Hepatic stellate cell (primary cell): ENCODE data around the gene SDF2.
A peak's percentile ranks its signal among the peaks of the same experiment; 100 is the strongest.
"Not testable (repeated sequence)": the region's sequence is repeated elsewhere in the genome, so short reads cannot be mapped to it uniquely, and the experiment has no call there.

ENCODE experiments used
- DNase-seq: peaks from one replicate; pipeline ENCODE4 v3.0.0; 2011; ENCODE audit warnings: low spot score

Gene SDF2

DNA sequence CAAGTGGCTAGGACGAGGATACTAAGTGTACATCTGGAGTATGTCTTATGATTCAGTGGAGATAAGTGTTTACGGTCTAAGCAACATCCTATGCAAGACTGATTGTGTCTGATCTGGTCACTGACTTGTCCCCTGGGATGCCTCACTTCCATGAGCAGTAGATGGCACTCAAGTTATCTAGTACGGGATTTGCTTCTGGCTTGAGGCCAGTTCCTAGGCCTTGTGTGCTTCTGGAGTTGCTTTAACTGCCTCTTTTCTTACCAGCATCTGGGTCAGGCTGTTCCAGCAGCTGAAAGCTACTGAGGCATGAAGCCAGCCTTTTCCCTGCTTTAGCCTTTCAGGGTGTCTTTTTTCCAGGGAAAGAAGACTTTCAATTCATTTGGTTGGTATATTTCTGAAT, 23.3 kb upstream of the SDF2 start:
- no peak for DNase-seq

DNA sequence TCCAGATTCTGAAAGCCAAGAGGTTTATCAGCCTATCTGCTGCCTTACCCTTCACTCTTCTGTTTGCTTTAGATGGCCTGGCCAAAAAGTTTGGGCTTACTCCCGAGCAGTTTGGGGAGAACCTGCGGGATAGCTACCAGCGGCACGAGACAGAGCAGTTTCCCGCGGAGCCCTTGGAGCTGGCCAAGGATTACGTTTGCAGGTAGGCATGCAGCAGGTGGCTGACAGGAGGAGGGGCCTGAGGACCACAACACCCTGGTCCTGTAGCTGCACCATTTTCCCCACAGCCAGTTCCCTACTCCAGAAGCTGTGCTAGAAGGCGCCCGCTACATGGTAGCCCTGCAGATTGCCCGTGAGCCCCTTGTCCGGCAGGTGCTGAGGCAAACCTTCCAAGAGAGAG, 20.9 kb upstream of the SDF2 start:
- DNase-seq = no peak

DNA sequence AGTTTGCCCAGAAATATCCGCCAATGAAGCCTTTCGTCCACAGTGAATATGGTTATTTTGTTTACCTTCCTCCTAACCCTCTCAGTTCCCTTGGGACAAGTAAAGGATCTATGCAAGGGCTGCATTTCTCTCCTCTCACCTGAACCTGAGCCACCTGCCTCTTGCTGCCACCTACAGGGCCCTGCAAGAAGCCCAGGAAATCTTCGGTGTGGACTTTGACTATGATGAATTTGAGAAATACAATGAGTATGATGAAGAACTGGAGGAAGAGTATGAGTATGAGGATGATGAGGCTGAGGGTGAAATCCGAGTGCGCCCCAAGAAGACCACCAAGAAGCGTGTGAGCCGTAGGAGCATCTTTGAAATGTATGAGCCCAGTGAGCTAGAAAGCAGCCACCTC, 14.3 kb upstream of the SDF2 start:
- DNase-seq = no peak

DNA sequence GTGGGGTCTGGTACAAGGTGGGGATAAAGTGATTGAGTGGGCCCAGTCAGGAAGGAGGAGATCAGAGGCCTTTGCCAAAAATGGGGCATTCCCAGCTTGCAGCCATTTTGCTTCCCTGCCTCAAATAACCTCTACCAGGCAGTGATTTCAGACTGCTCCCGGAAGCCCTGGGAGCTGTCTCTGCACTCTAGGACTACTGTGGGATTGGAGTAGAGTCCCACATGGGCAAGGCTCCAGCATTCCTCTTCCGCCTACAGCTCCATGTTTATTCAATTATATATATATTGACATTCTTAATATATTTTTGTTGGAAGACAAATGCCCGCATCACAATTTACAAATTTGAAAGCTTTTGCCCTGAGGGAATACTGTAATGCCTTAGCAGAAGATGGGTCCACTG, 13.8 kb upstream of the SDF2 start:
- DNase-seq = no peak

DNA sequence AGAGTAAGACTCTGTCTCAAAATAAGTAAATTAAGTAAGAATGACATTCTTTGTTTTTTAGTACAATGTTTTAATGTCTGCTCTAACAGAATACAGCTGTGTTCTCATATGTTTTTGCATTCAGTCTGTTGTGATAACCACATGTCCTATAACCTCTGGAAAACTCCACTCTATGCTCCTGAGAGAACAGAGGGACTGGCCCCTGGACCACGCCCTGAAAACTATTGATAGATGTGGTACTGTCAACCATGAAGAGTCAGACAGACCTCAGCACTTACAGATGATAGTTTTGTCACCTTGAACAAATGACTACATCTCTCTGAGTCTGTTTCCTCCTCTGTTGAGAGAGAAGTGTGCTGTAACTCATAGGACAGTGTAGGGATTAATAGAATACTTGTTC, 8.2 kb upstream of the SDF2 start:
- DNase-seq = no peak

DNA sequence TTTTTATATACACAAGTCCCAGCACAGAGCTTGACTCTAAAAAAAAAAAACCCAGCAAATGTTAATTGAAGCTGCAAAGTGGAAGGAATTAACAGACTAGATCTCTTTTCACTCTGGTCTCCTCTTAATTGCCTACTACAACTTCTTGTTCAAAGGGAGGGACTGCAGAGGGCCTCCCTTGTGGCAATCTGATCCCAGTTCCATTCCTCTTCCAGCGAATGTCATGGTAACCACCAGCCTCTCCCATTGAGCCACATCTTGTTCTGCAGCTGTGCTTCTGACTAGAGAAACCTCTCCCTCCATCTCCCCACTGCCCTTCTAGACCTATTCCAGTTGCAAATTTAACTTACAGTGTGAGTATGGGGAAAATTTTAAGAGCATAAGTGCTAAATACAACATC, 6.2 kb upstream of the SDF2 start:
- DNase-seq = no peak

DNA sequence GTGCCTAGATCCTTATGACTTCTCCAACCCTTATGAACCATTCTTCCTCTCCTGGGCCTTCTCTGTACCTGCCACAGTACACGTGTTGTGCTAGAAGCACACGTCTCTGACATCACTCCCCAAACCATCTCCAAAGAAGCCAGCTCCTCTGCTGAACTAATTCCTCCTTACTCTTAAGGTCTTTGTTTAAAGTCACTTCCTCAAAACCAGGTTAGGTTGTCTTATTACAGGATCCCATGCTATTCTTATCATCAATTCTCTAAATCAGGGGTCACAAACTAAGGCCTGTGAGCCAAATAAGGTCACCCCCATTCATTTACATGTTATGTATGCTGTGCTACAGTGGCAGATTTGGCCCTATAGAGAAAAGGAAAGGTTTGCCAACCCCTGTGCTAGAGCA, 4.3 kb upstream of the SDF2 start:
- DNase-seq = no peak

DNA sequence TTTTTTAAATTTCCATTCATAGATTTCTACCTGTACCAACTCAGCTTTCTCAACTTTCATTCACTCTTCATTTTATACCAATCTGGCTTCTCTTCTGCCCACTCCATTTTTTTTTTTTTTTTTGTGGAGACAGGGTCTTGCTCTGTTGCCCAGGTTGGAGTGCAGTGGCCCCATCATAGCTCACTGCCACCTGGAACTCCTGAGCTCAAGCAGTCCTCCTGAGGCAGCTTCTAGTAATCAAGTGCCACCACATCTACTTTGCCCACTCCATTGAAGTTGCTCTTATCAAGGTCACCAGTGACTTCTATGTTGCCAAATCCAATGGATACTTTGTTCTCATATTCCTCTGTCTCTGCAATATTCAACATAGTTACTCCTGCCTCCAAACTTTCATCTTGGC, 2.0 kb upstream of the SDF2 start:
- no peak for DNase-seq

DNA sequence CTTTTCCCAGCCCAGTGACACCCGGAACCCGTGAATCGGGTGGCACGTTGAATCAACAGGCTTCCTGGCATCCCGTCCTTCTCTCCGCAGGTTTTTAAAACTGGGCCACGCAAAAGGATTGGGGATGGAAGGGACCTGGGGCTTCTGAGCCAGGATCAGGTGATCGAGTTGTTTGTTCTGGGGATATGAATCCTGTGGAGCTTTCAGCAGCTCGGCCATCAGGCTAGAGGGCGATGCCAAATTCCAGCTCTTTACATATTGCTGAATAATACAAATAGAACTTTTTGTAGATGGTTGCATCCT, 772 bp upstream of the SDF2 start:
- DNase-seq = no peak

DNA sequence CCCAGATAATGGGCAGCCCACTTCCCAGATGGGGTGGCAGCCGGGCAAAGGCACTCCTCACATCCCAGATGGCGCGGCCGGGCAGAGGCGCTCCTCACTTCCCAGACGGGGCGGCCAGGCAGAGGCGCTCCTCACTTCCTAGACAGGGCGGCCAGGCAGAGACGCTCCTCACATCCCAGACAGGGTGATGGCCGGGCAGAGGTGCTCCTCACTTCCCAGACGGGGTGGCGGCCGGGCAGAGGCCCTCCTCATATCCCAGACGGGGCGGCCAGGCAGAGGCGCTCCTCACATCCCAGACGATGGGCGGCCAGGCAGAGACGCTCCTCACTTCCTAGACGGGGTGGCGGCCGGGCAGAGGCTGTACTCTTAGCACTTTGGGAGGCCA, 2.2 kb downstream of the SDF2 start:
- not testable (repeated sequence) for DNase-seq

DNA sequence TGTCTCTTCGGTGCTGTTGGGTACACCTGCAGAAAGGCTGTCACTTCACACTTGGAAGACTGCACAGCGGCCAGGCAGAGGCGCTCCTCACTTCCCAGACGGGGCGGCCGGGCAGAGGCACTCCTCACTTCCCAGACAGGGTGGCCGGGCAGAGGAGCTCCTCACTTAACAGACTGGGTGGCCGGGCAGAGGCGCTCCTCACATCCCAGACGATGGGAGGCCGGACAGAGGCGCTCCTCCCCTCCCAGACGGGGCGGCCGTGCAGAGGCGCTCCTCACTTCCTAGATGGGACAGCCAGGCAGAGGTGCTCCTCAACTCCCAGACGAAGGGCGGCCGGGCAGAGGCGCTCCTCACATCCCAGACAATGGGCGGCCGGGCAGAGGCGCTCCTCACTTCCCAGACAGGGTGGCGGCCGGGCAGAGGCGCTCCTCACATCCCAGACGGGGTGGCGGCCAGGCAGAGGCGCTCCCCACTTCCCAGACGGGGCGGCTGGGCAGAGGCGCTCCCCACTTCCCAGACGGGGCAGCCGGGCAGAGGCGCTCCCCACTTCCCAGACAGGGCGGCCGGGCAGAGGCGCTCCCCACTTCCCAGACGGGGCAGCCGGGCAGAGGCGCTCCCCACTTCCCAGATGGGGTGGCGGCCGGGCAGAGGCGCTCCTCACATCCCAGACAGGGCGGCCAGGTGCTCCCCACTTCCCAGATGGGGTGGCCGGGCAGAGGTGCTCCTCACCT, 2.8 kb downstream of the SDF2 start:
- DNase-seq = not testable (repeated sequence)

DNA sequence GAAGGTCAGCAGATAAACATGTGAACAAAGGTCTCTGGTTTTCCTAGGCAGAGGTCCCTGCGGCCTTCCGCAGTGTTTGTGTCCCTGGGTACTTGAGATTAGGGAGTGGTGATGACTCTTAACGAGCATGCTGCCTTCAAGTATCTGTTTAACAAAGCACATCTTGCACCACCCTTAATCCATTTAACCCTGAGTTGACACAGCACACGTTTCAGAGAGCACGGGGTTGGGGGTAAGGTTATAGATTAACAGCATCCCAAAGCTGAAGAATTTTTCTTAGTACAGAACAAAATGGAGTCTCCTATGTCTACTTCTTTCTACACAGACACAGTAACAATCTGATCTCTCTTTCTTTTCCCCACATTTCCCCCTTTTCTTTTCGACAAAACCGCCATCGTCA, 3.4 kb downstream of the SDF2 start:
- not testable (repeated sequence) for DNase-seq

DNA sequence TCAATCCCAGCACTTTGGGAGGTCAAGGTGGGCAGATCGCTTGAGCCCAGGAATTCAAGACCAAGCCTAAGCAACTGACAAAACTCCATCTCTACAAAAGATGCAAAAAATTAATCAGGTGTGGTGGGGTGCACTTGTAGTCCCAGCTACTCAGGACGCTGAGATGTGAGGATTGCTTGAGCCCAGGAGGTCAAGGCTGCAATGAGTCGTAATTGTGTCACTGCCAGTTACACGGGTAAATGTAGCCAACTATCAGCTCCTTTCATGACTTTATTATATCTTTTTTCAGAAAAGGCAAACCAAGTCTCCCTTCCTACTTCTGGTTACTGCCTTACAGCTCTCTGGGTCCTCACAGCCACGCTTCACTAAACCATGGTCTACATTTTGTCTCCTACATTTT, 4.0 kb downstream of the SDF2 start:
- DNase-seq = no peak

DNA sequence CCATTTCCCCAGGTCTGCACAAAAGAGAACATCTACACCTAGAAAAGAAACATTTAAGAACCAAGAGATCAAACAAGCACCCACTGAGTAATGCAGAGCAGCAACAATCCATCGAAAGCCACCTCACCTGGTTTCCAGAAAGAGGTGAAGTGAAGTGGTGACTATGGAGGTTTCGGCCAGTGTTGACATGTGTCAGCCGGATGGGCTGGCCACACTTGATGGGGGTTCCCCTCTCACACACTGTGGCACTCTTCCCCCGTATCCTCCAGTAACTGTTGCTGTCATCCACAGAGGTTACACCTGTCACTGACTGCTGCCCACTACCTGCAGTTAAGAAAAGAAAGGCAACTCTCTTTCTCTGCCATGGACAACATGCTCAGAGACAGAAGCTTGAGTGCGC, 6.5 kb downstream of the SDF2 start:
- no peak for DNase-seq

DNA sequence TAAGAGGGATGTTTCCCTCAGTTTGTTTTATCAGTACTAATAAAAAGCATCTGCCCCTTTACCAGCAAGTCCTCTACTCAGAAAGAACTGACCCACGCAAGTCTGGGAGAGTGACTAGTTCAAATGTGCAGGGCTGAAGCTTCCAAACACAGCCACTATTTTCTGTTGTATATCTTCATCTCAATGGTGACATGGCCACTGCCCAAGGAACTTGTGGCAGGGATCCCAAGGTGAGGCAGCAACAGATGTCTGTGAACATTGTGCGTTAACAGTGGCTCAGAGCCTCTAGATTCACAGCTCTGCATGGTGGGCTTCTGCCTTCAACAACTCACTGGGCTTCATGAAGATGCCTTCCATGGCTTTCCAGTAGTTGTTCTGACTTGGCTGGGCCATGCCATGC, 13.0 kb downstream of the SDF2 start:
- DNase-seq = no peak

DNA sequence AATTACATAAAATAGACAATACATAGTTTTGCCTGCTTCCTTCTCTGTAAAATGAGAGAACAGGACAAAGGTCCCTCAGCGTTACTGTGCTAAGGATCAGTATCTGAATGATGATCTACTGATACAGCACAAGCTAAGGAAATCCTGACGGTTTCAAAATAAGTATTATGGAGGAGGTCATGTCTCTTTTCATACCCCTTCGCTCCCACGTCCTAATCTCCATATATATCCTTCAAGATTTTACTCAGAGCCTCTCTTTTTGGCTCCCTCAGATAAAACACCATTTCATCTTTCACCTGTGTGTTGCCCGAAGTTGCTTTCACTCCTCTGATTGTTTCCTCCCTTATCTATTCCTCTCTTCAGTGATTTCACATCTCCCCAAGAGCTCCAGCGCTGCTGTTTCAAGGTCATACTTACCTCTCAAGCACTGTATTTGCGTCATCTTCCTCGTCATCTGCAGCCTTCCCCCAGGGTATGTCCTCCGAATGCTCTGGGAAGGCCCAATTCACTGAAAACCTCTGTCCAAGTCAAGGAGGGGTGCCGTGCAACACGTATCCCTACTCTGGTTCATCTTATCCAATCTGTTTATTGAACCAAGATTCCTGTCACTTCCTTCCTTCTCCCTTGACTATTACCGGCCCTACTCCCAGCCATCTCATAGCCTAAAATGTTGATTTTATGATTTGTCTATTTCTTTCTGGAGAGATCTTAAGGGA, 15.5 kb downstream of the SDF2 start:
- DNase-seq = no peak

DNA sequence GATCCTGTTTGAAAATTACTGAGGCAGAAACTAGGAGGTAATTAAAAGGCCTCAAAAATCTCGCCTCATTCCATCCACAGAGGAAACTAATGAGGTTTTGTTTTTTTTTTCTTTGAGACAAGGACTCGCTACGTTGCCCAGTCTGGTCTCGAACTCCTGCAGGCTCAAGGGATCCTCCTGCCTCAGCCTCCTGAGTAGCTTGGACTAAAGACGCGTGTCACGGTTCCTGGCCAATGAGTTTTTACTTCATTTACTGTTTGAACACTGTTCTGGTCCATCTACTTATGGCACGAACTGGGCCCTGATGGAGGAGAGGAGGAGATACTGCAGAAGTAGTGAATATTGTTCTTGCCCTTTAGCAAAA, 16.1 kb downstream of the SDF2 start:
- DNase-seq = no peak

DNA sequence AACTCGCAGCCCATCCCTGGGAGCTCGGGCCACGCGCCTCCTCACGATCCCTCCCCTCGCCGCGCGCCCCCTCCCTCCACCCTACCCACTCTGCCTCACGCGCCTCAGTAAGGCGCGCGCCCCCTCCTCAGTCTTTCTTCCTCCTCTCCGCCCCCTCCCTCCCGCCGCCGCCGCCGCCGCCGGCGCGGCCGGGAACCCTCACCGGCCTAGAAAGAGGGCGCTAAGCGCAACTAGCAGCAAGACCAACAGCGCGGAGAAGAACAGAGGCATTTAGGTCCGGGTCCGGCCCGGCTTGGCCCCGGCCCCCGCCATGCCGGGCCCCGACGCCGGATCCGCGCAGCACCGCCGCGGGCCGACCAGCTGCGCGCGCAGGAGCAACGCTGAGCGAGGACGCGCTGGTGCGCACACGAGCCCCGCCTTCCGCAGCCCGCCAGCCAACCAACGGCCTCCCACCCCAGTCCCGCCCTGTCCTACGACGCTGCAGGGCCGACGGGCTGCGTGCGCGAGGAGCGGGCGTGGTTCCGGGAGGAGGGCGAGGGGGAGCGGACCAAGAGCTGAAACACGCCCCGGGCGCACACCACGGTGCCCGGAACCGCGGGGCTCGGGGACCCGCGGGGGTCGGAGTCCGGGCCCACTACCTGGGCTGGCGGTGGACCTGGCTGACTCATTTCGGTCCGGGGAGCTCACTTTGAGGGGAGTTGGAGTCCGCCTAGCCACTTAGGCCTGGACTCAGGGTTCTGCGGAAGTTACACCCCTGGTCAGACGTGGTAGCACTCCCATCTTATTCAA, 16.7 kb downstream of the SDF2 start, which contains the start of gene BLTP2:
TSS of gene BLTP2 (minus strand) at position 372 of the 789 bp plus-strand sequence. CDS start at position 270, 102 bp downstream.
- DNase-seq = peak; percentile 98

DNA sequence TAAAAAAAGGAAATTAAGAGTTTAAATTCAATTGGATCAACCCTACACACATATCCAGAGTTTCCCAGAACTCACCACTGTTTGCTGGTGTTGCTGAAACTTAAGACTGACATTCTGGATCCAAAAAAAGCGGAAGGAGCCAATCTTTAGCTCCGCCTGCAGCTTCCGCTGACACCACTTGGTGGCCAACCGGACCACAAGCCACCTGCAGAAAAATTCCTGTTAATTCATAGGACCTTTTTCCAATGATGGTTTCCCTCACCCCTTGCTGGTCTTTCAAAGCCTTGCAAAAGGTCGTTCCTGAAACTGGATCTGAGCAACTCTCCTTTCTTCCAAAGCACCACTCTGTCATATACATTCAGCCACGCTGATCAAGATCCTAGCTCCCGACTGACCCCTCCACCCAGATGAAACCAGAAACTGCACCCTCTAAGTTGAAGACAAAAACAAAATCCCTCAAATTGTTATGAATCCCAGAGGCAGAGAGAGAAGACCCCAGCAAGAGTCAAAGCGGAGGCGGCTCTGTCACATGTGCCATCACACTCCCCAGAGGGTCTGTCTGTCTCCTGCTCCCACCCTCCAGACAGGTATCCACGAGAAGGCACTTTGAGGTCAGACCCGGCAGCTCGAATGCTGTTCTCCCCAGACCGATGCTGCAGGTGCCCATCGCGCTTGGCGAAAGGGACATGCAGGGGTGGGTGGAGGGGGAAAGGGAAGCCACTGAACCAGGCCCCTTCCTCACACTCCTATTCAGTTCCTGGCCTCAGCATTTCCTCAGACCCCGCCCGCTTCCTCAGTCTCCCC, 17.5 kb downstream of the SDF2 start:
- peak; percentile 74 for DNase-seq

DNA sequence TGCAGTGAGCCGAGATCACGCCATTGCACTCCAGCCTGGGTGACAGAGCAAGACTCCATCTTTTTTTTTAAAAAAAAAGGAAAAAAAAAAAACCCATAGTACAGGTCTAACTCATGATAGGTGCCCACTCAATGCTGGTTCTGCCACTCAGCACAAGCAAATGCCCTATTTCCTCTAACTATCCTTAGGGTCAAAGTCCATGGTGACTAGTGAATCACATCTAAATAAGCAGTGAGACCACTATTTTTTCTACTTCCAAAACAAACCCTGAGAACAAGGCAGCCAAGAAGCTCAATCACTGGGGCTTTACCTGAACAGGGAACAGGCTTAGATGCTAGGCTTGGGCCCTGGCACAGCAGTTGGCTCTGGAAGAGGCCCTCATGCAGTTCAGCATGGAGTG, 20.1 kb downstream of the SDF2 start:
- no peak for DNase-seq

DNA sequence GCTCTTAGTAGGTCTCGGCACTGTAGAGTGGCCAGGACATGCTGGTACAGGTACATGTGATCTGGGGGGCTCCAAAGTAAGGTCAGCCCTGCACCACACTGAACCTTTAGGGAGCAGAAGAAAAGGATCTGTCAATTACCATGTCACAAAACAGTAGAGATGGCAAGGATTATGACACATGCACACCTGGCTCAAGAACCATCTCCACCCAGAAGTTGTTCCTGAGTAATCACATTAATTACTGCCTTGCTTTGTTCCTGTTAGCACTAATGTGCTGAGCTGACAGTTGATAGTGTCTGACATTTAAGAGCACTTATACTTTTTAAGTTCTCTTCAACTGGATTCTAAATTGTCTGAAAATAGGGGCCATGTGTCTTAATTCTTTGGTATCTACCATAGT, 26.2 kb downstream of the SDF2 start:
- no peak for DNase-seq

DNA sequence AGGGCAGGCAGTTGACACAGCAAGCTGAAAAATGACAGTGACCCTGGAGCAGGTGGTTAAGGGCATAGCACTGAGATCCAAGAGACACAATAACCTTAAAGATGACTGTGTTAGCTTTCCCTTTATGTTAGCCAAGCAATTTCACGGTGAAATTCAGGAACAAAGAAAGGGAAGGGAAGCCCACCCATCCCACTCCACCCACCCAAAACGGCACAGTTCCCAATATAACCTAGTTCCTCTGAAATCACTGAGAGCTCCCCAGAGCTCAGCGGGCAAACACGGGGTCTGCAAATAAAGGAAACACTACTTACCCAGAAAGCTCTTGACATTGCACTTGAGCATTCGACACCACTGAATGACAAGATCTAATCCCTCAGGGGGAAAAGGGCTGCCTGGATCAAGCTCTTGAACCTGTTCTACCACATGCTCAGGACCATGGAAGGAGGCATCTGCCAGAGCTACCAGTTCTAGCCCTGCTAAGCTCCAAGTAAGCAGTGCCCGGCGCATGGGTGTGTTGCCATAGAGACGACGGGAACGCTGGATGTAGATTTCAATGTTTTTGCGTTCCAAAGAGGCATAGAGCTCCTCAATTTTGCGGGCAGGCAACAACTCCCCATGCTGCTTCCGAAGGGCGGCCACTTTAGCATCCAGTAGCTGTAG, 27.4 kb downstream of the SDF2 start:
- DNase-seq = no peak
